ENCODE results near the gene BCL7C. TPM values are rescaled to one million over a fixed set of nuclear protein-coding genes. Genes with fewer than 3 reads are reported as not detected.

Gene BCL7C
- polyA plus RNA-seq, 1 donor (not counting 4 experiments of a cell fraction or from before 2014, with no cell fraction given), result 19.2 TPM

- Histone ChIP-seq H3K4me2 (ENCODE audit: control insufficient read depth, extremely low read depth, insufficient read depth, low read depth, low read length) (peak overlapping the region; percentile 89), H3K79me2 (ENCODE audit: control insufficient read depth, insufficient read depth, low read length) (peaks cover 10% of the 10 kb centered on the region), H3K36me3 (ENCODE audit: control insufficient read depth in 2 of 2, extremely low read depth in 1 of 2, insufficient read depth in 2 of 2, low read length in 2 of 2) (peaks cover 6 to 8% of the 10 kb centered on the region in 2 experiments), H3K9ac (ENCODE audit: control insufficient read depth, extremely low read depth, insufficient read depth, low read length) (peak overlapping the region; percentile 88), H3K4me1 (ENCODE audit: control insufficient read depth, extremely low read depth, insufficient read depth, low read length) (peaks cover 35% of the 10 kb centered on the region), H3K9me3 (ENCODE audit: control insufficient read depth, low read depth, low read length) (no peaks in the 10 kb centered on the region), H3K27ac (ENCODE audit: control insufficient read depth, insufficient read depth, low read length) (peak overlapping the region; percentile 93), H3K4me3 (ENCODE audit: control insufficient read depth in 2 of 3, extremely low read depth in 1 of 3, insufficient read depth in 2 of 3, low read depth in 1 of 3, low read length in 3 of 3) (peak overlapping the region; percentile 49 to 81 (median 77)), H3K27me3 (ENCODE audit: control insufficient read depth, extremely low read depth, insufficient read depth, low read length) (no peaks in the 10 kb centered on the region), H3K9me1 (ENCODE audit: control insufficient read depth, extremely low read depth, insufficient read depth, low read length) (peaks cover 2% of the 10 kb centered on the region), H2AFZ (ENCODE audit: control insufficient read depth, low read length) (peak overlapping the region; percentile 45), H4K20me1 (ENCODE audit: control insufficient read depth, extremely low read depth, insufficient read depth, low read length) (no peaks in the 10 kb centered on the region)
- FAIRE-seq (peak; percentile 57), DNase-seq (ENCODE audit: low read depth, low spot score) (peak; percentile 41)
- dilution Hi-C loops (cut with MboI; ENCODE audit: extremely low pct_ligation_motif_present, low sequenced_read_pairs), result loop anchor here (25.0 kb wide), 1 partner anchor 108 kb away; the partner anchor contains the start of gene ZNF629
- TF ChIP-seq EZH2 (IDR thresholded peaks at IDR 0.05; ENCODE audit: low read length), result no peak
- TF ChIP-seq, protein P1, sequence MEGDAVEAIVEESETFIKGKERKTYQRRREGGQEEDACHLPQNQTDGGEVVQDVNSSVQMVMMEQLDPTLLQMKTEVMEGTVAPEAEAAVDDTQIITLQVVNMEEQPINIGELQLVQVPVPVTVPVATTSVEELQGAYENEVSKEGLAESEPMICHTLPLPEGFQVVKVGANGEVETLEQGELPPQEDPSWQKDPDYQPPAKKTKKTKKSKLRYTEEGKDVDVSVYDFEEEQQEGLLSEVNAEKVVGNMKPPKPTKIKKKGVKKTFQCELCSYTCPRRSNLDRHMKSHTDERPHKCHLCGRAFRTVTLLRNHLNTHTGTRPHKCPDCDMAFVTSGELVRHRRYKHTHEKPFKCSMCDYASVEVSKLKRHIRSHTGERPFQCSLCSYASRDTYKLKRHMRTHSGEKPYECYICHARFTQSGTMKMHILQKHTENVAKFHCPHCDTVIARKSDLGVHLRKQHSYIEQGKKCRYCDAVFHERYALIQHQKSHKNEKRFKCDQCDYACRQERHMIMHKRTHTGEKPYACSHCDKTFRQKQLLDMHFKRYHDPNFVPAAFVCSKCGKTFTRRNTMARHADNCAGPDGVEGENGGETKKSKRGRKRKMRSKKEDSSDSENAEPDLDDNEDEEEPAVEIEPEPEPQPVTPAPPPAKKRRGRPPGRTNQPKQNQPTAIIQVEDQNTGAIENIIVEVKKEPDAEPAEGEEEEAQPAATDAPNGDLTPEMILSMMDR (optimal IDR thresholded peaks at IDR 0.05 in 1 of 3, IDR thresholded peaks at IDR 0.05 in 1 of 3, conservative IDR thresholded peaks at IDR 0.05 in 1 of 3; ENCODE audit: extremely low read depth in 1 of 3, insufficient read depth in 2 of 3, low read length in 3 of 3), result no peak
Measured at GRCh38 chr16:30895627-30896260, 1.9 kb upstream of the BCL7C start.

- Histone ChIP-seq H3K36me3 (ENCODE audit: control insufficient read depth in 2 of 2, extremely low read depth in 1 of 2, insufficient read depth in 2 of 2, low read length in 2 of 2) (peaks cover 6 to 8% of the 10 kb centered on the region in 2 experiments), H3K9me3 (ENCODE audit: control insufficient read depth, low read depth, low read length) (no peaks in the 10 kb centered on the region), H3K4me2 (ENCODE audit: control insufficient read depth, extremely low read depth, insufficient read depth, low read depth, low read length) (peak overlapping the region; percentile 86), H3K27ac (ENCODE audit: control insufficient read depth, insufficient read depth, low read length) (peak overlapping the region; percentile 93), H3K4me1 (ENCODE audit: control insufficient read depth, extremely low read depth, insufficient read depth, low read length) (peaks cover 35% of the 10 kb centered on the region), H2AFZ (ENCODE audit: control insufficient read depth, low read length) (peak overlapping the region; percentile 97), H3K79me2 (ENCODE audit: control insufficient read depth, insufficient read depth, low read length) (peaks cover 10% of the 10 kb centered on the region), H3K9ac (ENCODE audit: control insufficient read depth, extremely low read depth, insufficient read depth, low read length) (peak overlapping the region; percentile 84), H3K27me3 (ENCODE audit: control insufficient read depth, extremely low read depth, insufficient read depth, low read length) (no peaks in the 10 kb centered on the region), H3K4me3 (ENCODE audit: control insufficient read depth in 2 of 3, extremely low read depth in 1 of 3, insufficient read depth in 2 of 3, low read depth in 1 of 3, low read length in 3 of 3) (peak overlapping the region; percentile 45 to 85 (median 80)), H4K20me1 (ENCODE audit: control insufficient read depth, extremely low read depth, insufficient read depth, low read length) (no peaks in the 10 kb centered on the region), H3K9me1 (ENCODE audit: control insufficient read depth, extremely low read depth, insufficient read depth, low read length) (peaks cover 2% of the 10 kb centered on the region)
- no peak for TF ChIP-seq EZH2 (IDR thresholded peaks at IDR 0.05; ENCODE audit: low read length)
- TF ChIP-seq, protein P1 (optimal IDR thresholded peaks at IDR 0.05 in 1 of 3, IDR thresholded peaks at IDR 0.05 in 1 of 3, conservative IDR thresholded peaks at IDR 0.05 in 1 of 3; ENCODE audit: extremely low read depth in 1 of 3, insufficient read depth in 2 of 3, low read length in 3 of 3), result no peak
- FAIRE-seq, result peak; percentile 46
- no peak for DNase-seq (ENCODE audit: low read depth, low spot score)
- dilution Hi-C loops (cut with MboI; ENCODE audit: extremely low pct_ligation_motif_present, low sequenced_read_pairs), result loop anchor here (25.0 kb wide), 1 partner anchor 107 kb away; the partner anchor contains the start of gene ZNF629
Measured at GRCh38 chr16:30894540-30895368, 877 bp upstream of the BCL7C start.
